Stimulated activated naive B cell treated with anti-CD40 and anti-IgM and Interleukin-4, amounts not matched to agents 10 μg/mL and 1 μg/mL and 100 μg/mL, for 72 hours (primary cell): Measurements from ENCODE around the gene PFDN4.

Experiments used
- ATAC-seq, 2 donors: fragments of 150-1000 bp; cut with Tn5 transposase; replicated peaks; 2 replicates each; pipeline ENCODE4 v1.10.0; 2021; ENCODE audit warnings: moderate library complexity in 1 of 2
- DNase-seq: peaks from one replicate; pipeline ENCODE4 v3.0.0; 2021
- H3K27ac Mint-ChIP-seq: one replicate; pipeline ENCODE4 v1.8.0; 2022; ENCODE audit warnings: mild to moderate bottlenecking, mixed read lengths
- H3K27me3 Mint-ChIP-seq, 2 donors: one replicate each; pipeline ENCODE4 v1.8.0; 2022; ENCODE audit warnings: mixed read lengths in 2 of 2
- H3K36me3 Mint-ChIP-seq, 2 donors: one replicate each; pipeline ENCODE4 v1.8.0; 2022; ENCODE audit warnings: mixed read lengths in 2 of 2, mild to moderate bottlenecking in 1 of 2
- H3K4me1 Mint-ChIP-seq, 2 donors: one replicate each; pipeline ENCODE4 v1.8.0; 2022; ENCODE audit warnings: mixed read lengths in 2 of 2, mild to moderate bottlenecking in 1 of 2
- H3K4me3 Mint-ChIP-seq, 2 donors: one replicate each; pipeline ENCODE4 v1.8.0; 2022; ENCODE audit warnings: mild to moderate bottlenecking in 2 of 2, mixed read lengths in 2 of 2, moderate library complexity in 1 of 2
- H3K9me3 Mint-ChIP-seq, 2 donors: one replicate each; pipeline ENCODE4 v1.8.0; 2022; ENCODE audit warnings: mixed read lengths in 2 of 2, mild to moderate bottlenecking in 1 of 2

The PFDN4 gene

DNA sequence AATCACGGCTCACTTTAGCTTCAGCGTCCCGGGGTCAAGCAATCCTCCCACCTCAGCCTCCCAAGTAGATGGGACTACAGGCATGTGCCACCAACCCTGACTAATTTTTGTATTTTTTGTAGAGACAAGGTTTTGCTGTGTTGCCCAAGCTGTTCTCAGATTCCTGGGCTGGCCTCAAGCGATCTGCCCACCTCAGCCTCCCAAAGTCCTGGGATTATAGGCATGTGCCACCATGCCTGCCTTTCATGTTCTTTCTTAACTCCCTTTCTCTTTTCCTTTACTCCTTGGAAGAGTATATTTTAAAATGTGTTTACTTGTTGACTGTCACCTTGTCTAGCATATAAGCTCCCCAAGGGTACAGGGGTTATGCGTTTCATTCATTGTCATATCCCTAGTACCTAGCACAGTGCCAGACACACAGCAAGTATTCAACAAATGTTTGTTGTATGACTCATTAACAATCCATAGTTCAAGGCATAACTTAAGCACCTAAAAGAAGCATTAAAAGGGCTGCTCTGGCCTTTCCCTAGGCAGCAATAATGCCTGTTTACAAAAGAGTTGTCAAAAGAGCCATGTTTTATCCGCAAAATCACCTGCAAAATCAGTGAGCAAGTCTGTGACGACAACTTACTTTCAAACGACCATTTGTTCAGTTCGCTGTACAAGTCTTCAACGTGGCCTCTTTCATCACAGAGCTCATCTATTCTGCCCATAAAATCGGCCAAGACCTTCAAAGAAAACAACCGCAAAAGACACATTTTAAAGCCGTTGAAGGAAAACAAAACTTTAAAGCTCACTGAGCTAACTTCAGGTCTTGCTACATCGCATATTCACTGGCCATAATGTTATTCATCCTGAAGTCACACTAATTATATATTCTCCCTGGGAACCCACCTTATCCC, 38.7 kb upstream of the PFDN4 start:
- Mint-ChIP-seq H3K36me3 (no peaks in the 10 kb centered on the region), H3K4me1 (peaks cover 11 to 14% of the 10 kb centered on the region in 2 donors), H3K27me3 (peaks cover 52 to 67% of the 10 kb centered on the region in 2 donors), H3K9me3 (no peaks in the 10 kb centered on the region), H3K4me3 (no peak overlapping the region), H3K27ac (no peak overlapping the region)
- no peak for DNase-seq
- ATAC-seq, result no peak

- Mint-ChIP-seq H3K4me1 (peaks cover 15 to 19% of the 10 kb centered on the region in 2 donors), H3K27ac (no peak overlapping the region), H3K27me3 (peaks cover 61 to 74% of the 10 kb centered on the region in 2 donors), H3K9me3 (no peaks in the 10 kb centered on the region), H3K36me3 (no peaks in the 10 kb centered on the region), H3K4me3 (no peak overlapping the region)
- no peak for ATAC-seq
- DNase-seq, result no peak
These were observed 37.8 kb upstream of the PFDN4 start for GRCh38 chr20:54170026-54170471.

GRCh38 chr20:54170963-54171362, 36.9 kb upstream of the PFDN4 start:
- Mint-ChIP-seq H3K27ac (no peak overlapping the region), H3K9me3 (no peaks in the 10 kb centered on the region), H3K36me3 (no peaks in the 10 kb centered on the region), H3K27me3 (peaks cover 66 to 77% of the 10 kb centered on the region in 2 donors), H3K4me1 (peaks cover 15 to 19% of the 10 kb centered on the region in 2 donors), H3K4me3 (no peak overlapping the region)
- no peak for ATAC-seq
- DNase-seq, result no peak

DNA sequence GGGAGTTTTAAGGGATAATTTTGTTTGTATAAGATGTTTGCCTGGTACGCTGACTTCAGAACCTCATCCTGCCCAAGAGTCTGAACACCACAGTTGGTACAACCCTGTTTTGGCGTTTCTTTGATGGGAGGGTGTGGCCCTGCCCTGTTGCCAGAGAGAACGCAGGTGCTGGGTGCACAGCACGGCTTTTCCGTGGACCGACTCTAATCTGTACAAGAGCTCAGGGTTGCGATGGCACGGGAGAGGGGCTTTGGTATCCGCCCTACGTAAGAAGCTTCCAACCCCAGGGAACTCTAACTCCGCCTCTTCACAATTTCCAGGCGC, 35.4 kb upstream of the PFDN4 start:
- DNase-seq (no peak), ATAC-seq (no peak)
- Mint-ChIP-seq H3K9me3 (no peaks in the 10 kb centered on the region), H3K4me3 (no peak overlapping the region), H3K27ac (no peak overlapping the region), H3K36me3 (no peaks in the 10 kb centered on the region), H3K4me1 (peaks cover 15 to 19% of the 10 kb centered on the region in 2 donors), H3K27me3 (peaks cover 70 to 76% of the 10 kb centered on the region in 2 donors)

- no peaks in the 10 kb centered on the region for H3K9me3 Mint-ChIP-seq
- no peak for ATAC-seq
- peaks cover 66 to 72% of the 10 kb centered on the region in 2 donors for H3K27me3 Mint-ChIP-seq
- H3K4me3 Mint-ChIP-seq, result peak overlapping the region; percentile 43 to 56
- no peak overlapping the region for H3K27ac Mint-ChIP-seq
- H3K4me1 Mint-ChIP-seq, result peaks cover 15 to 19% of the 10 kb centered on the region in 2 donors
- H3K36me3 Mint-ChIP-seq, result no peaks in the 10 kb centered on the region
- DNase-seq, result no peak
These were observed 34.8 kb upstream of the PFDN4 start for GRCh38 chr20:54172856-54173652.

DNA sequence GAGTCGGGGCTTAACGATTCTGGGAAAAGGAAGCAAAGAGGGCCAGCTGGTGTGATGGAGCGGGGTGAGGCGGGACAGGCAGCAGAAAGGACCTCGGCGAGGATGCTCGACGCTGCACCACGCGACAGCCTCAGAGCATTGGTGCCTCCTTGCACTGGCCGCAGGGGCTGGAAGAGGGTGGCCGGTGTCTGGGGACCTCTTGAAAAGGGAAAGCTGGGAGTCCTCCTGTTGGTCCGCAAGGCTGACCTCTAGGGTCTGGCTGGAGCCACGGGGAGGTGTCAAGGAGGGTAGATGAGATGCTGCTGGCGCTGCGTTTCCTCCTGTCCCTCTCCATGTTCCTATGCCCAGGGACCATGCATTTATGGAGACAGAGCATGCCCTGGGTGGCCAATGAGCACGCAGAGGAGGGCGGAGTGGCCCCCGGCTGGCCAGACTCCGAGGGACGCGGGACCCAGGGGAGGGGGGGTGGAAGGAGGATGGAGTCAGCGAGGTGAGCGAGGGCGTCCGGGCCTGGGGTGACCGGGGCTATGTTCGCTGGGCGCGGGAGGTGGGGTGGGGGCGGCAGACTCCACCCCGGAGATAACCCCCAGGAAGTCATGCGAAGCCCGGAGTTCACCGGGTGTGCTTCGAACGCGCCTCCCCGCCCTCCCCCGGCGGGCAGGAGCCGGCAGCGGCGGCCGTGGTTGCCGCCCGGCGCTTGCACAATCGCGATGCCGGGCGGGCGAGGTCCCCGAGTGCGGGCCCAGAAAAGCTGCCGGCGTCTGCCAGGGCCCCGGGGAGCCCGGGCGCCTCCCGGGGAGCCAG, 34.0 kb upstream of the PFDN4 start, which contains the start of gene CYP24A1:
CYP24A1 (minus strand) TSS at position 334 of the 804 bp plus-strand sequence. CDS start 407 bp downstream, outside the sequence.
- no peak within 1 kb of the TSS for H3K27ac Mint-ChIP-seq
- H3K4me1 Mint-ChIP-seq, result peaks cover 15 to 19% of the 10 kb centered on the region in 2 donors
- ATAC-seq (no peak), DNase-seq (no peak)
- H3K36me3 Mint-ChIP-seq, result no peaks in the 10 kb centered on the region
- peak within 1 kb of the TSS; percentile 43 to 56 for H3K4me3 Mint-ChIP-seq
- no peaks in the 10 kb centered on the region for H3K9me3 Mint-ChIP-seq
- H3K27me3 Mint-ChIP-seq, result peaks cover 58 to 64% of the 10 kb centered on the region in 2 donors

GRCh38 chr20:54174457-54175175, 33.3 kb upstream of the PFDN4 start:
- ATAC-seq, result no peak
- Mint-ChIP-seq H3K4me1 (peaks cover 15 to 19% of the 10 kb centered on the region in 2 donors), H3K36me3 (no peaks in the 10 kb centered on the region), H3K9me3 (no peaks in the 10 kb centered on the region), H3K4me3 (peak overlapping the region in 1 of 2 donors; percentile 28), H3K27me3 (peaks cover 50 to 57% of the 10 kb centered on the region in 2 donors), H3K27ac (no peak overlapping the region)
- DNase-seq, result no peak

GRCh38 chr20:54176610-54177009, 31.3 kb upstream of the PFDN4 start:
- ATAC-seq, result no peak
- Mint-ChIP-seq H3K9me3 (no peaks in the 10 kb centered on the region), H3K36me3 (no peaks in the 10 kb centered on the region), H3K4me3 (no peak overlapping the region), H3K27ac (no peak overlapping the region), H3K4me1 (peaks cover 15 to 19% of the 10 kb centered on the region in 2 donors), H3K27me3 (peaks cover 49 to 51% of the 10 kb centered on the region in 2 donors)
- DNase-seq, result no peak

- Mint-ChIP-seq H3K4me3 (no peak overlapping the region), H3K36me3 (no peaks in the 10 kb centered on the region), H3K27me3 (peaks cover 44 to 45% of the 10 kb centered on the region in 2 donors), H3K4me1 (peaks cover 15 to 19% of the 10 kb centered on the region in 2 donors), H3K9me3 (no peaks in the 10 kb centered on the region), H3K27ac (no peak overlapping the region)
- no peak for DNase-seq
- ATAC-seq, result no peak
These were observed 30.5 kb upstream of the PFDN4 start for GRCh38 chr20:54177378-54177777.

DNA sequence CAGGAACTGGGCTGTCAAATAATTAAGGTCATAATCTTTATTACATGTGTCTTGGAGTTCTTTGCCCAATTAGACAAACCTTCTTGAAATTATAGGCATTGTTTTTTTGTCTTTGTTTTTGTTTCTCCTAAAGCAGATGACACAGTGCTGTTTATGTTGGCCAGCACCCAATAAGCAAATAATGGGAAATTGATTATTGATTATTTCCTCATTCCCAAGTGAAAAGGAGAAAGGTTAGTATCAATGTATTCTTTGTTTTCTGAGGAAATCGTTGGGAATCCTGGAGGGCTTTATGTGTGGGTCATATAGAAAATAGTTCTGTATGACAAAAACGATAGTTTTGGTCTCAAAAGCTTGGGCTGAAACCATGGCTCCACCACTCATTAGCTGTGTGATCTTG, 29.6 kb upstream of the PFDN4 start:
- ATAC-seq, result no peak
- DNase-seq, result no peak
- H3K4me1 Mint-ChIP-seq, result peaks cover 10 to 11% of the 10 kb centered on the region in 2 donors
- no peaks in the 10 kb centered on the region for H3K9me3 Mint-ChIP-seq
- peaks cover 35 to 45% of the 10 kb centered on the region in 2 donors for H3K27me3 Mint-ChIP-seq
- H3K36me3 Mint-ChIP-seq, result no peaks in the 10 kb centered on the region
- H3K4me3 Mint-ChIP-seq, result no peak overlapping the region
- H3K27ac Mint-ChIP-seq, result no peak overlapping the region

DNA sequence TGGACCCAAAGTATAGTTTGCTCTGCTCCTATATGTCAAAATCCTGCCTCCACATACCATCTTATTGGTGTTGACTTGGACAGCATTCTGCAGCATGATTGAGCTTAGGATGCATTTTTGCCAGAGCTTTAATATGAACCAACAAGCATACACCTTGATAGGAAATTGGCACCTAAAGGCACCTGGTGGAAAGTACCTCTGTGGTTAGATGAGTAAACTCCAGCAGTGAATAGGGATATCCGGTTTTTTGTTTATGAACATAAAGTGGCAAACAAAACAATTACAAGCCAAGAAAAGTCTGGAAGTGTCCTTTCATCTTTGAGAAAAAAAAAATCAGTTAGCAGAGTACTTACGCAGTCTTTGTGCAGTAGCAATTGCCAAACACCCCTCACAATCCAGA, 27.9 kb upstream of the PFDN4 start:
- H3K36me3 Mint-ChIP-seq, result no peaks in the 10 kb centered on the region
- no peak overlapping the region for H3K4me3 Mint-ChIP-seq
- DNase-seq (no peak), ATAC-seq (no peak)
- no peaks in the 10 kb centered on the region for H3K9me3 Mint-ChIP-seq
- H3K4me1 Mint-ChIP-seq, result no peaks in the 10 kb centered on the region
- H3K27me3 Mint-ChIP-seq, result peaks cover 27 to 41% of the 10 kb centered on the region in 2 donors
- no peak overlapping the region for H3K27ac Mint-ChIP-seq

GRCh38 chr20:54180931-54181330, 27.0 kb upstream of the PFDN4 start:
- Mint-ChIP-seq H3K27me3 (peaks cover 29 to 45% of the 10 kb centered on the region in 2 donors), H3K4me1 (no peaks in the 10 kb centered on the region), H3K9me3 (no peaks in the 10 kb centered on the region), H3K27ac (no peak overlapping the region), H3K4me3 (no peak overlapping the region), H3K36me3 (no peaks in the 10 kb centered on the region)
- ATAC-seq, result no peak
- DNase-seq, result no peak

DNA sequence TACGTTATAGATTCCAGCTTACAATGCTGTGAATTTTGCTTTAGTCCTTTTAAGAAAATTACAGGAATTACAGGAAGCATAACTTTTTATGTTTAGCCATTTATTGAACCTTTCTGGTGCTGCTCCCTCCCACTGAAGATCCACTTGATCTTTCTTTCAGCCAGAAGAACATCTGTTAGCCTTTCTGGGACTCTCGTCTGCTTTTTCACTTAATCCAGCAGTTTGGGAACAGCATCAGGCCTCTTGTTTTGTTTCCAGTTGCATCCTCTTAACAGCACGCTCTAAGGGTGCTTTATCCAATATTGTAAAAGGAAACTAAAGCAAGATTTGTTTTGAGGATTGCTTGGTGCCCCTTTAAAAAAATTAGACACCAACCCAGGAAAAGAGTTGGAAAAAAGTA, 23.8 kb upstream of the PFDN4 start:
- DNase-seq, result no peak
- H3K27me3 Mint-ChIP-seq, result peaks cover 26 to 41% of the 10 kb centered on the region in 2 donors

More for the DNA sequence above, 23.8 kb upstream of the PFDN4 start:
- ATAC-seq, result no peak
- Mint-ChIP-seq H3K9me3 (no peaks in the 10 kb centered on the region), H3K27ac (no peak overlapping the region), H3K36me3 (no peaks in the 10 kb centered on the region), H3K4me1 (no peaks in the 10 kb centered on the region), H3K4me3 (no peak overlapping the region)
